Measurements from ENCODE around the gene CFAP57.

Gene CFAP57

DNA sequence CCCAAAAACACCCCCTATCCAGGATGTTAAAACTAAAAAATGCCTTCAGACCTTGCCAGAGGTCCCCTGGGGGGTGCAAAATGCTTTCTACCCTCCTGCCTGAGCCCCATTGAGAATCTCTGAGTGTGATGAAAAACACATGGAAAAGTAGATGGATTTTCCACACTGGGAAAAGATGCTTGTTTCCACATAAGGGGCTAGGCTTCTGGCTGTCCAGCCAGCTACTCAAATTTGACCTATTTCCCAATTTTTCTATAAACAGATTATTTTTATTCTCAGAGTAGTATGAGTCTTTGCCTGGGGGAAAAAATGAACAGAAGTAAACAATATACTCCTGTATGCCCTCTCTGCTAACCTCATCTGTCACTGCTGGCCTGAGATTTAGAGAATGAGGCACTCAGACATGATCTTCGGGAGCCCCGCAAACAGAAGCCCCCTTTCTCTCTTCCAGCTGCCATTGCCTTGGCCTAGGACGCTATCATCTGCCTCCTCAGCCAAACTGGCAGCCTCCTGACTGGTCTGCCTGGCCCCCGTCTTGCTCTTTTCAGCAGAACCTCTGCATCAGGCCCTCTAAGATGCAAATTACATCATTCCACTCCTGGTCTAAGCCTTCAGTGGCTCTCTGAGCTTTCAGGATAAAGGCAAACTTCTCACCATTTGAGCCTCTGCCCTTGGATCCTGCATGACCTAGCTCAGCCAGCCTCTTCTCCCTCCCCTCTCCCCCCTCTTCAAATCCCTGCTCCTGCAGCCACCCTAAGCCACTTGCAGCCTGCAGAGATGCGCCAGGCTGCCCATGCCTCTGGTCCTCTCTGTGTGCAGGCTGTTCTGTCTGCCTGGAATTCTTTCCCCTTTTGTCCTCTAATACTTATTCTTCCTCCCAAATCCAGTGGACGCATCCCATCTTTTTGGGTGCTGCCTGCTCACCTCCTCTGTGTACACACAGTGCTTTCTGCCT is 58.0 kb downstream of the CFAP57 start:
- no peak for DNase-seq

DNA sequence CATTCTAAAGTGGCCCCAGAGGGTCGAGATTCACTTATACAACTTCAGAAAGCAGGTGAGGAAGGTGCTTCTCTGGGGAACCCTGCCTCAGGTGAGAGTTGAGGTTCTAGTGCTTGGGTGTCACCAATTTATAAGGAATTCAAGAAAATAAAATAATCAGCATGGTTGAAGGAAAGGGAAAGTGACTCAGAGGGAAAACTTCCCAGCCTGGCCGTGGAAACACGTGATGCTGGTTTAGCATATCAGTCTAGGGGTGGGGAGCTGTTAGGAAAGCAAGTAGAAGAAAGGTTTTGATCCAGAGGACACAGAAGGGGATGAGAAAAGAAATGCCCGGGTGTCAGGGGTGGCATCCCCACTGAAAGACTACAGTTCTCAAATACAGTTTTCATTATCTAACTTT is 59.9 kb downstream of the CFAP57 start:
- DNase-seq, result no peak

DNA sequence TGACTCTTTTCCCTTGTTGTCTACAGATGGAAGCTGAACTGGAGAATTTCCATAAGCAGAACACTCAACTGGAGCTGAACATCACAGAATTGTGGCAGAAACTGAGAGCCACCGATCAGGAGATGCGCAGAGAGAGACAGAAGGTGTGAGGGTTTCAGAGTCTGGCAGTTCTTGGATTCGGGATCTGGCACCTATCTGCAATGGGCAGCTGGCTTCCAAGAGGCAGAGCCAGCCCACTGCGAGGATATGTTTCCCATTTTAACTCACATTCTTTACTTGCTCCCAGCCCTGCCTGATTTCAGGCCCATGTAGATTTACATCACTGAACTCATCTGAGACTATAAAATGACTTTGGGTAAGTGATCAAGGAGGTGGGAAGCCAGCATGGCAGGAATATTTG is 60.4 kb downstream of the CFAP57 start:
- no peak for DNase-seq

DNA sequence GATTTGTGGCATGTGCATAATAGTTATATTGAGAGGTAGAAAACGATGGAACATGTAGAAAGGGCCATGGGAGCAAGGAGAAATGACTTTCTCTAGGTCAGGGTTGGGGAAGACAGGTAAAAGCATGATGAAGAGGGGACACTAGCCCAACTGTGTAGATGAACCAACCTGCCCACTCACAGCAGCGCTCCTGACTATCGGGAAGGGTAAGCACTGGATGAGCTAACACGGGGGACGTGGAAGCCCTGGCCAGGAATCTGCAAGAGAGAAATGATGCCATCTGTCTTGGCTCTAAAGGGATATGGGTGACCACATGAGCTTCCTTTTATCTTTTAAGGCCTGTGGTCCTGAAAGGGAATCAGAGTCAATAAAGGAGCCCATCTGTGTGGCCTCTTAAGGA is 61.5 kb downstream of the CFAP57 start:
- no peak for DNase-seq

DNA sequence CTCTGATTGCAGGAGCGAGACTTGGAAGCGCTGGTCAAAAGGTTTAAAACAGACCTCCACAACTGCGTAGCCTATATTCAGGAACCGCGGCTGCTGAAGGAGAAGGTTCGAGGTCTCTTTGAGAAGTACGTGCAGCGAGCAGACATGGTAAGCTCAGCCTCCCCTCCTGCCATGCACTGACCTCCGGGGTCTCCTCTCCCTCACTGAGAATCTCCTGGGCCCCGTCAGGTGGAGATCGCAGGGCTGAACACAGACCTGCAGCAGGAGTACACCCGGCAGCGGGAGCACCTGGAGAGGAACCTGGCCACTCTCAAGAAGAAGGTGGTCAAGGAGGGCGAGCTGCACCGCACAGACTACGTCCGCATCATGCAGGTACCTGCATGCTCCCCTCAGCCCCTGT is 62.1 kb downstream of the CFAP57 start:
- DNase-seq, result no peak

DNA sequence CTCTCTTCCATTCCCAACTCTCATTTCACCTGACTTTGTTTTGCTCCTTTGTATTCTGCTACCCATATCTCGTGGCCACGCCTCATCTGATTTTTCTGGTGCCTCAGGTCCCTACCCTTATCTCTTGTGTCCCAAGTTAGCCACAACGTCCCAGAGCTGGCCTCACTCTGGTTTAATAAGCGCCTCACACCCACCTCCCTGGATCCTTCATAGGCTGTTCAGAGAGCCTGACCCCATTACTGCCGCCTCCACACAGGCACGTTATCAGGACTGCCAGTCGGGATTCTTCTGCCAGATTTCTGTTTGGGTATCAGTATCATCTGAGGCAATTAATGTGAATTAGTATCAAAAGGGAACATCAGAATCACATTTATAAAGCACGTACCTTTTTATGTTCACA is 62.9 kb downstream of the CFAP57 start:
- DNase-seq, result no peak

DNA sequence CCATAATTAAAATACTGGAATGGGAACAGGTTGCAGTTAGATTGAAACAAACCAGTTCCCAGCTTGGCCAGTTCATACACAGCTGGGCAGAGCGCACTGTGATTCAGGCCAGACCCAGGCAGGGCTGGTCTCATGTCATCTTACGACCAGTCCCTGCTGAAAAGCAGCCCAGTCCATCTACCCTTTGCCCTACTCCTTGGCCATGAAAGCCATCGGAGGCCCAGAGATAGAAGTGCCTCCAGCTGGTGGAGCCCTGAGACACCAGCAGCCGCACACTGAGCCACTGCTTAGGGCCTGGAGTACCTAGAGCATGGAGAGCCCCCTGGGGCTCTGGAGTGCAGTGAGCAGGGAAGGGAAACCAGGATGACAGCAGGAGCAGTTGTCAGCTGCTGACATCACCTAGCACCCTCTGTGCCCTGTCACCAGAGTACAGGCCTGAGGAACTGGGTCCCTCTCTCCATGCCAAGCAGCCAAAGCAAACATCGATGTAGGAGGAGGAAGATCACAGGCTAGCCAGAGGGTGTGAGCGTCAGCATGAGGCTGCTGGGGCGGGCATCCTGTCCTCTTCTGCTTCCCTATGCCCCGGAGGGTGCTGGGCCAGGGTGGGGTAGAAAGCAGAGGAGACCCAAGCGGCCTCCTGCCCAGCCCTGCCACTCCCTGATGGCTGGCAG is 63.5 kb downstream of the CFAP57 start:
- no peak for DNase-seq

DNA sequence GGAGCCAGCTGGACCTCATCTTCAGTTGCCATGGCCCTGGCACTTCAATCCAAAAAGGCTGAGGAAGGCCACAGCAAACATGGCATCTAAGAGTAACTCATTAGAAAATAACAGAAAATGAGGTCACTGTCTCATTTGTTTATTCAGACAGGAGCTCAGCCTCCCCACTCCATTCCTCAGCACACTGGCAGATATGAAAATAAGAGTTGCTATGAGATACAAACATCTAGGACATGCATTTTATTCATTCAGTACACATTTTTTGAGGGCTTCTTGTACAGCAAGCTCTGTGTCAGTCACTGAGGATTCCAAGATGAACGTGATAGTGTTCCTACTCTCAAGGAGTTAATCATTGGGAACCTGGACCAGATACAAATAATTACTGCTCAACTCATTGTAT is 65.0 kb downstream of the CFAP57 start:
- no peak for DNase-seq

DNA sequence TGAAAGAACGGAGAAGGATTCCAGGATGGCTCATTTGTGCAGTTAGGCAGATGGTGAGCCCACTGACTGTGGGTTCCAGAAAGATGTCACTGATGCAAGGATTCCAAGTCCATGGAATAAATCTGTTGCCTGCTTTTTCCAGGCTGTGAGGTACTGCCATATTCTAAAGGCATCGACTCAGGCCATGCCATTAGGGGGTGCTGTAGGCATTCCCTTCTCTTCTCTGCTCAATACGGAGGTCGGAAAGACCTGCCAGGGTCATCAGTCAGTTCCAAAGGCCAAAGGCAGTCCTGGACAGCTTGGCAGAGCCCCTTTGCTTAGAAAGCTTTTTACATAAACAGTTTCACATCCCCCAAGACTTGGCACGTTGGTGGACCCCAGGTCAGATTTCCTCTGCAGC is 66.0 kb downstream of the CFAP57 start:
- DNase-seq, result no peak

DNA sequence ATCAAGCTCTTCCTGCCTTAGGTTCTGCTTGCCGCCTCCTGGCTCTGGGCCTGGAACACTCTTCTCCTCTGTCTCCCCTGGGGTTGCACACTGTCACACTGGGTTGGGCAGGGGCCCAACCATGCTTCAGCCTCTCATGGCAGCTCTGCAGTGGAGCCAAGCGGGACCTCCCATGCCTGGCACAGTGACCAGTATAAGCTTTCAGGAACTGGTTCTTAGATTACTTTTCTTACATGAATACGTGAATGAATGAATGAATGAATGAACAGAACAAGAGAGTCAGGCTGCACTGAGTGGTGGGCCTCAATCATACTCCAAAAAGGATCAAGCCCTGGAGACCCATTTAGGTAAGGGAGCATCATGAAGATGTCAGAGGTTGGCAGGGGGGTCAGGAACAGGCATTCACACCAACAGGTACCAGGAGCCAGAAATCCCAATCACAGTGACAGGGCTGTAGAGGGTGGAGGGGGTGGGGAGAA is 66.9 kb downstream of the CFAP57 start:
- DNase-seq, result no peak

DNA sequence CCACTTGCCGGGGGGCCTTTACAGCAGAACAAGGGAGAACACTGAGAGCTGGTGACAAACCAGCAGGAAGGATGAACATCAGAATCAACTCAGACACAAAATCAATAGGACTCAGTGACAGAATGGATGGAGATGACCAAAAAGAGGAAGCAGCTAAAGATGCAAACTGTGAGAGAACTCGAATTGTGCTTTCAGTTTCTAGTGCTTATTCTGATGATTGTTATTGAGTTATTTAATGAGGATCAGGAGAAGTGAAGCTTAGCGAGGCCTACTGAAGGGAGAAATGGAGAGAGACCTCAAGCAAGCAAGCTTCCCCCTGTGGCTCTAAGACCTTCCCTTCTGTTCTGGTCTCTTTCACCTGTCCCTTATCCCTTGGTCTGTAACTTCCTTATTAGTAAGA is 67.4 kb downstream of the CFAP57 start:
- no peak for DNase-seq

DNA sequence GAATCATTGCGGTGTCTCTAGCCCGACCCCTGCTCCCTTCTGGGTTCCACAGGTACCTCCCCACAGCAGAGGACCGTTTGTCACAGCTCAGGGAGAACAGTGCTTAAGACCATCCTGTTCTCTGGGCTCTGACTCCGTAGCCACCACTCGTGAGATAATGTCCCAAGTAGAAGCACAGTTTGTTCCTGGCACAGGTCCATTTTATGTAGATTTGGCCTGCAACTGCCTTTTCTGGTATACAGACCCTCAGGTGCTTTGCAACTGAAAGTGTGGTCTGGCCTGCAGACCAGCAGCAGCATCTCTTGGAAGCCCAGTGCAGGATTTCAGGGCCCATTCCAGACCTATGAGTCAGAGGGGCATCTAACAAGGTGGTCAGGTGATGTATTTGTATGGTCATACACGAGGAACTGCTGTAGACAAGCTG is 69.3 kb downstream of the CFAP57 start:
- no peak for DNase-seq

DNA sequence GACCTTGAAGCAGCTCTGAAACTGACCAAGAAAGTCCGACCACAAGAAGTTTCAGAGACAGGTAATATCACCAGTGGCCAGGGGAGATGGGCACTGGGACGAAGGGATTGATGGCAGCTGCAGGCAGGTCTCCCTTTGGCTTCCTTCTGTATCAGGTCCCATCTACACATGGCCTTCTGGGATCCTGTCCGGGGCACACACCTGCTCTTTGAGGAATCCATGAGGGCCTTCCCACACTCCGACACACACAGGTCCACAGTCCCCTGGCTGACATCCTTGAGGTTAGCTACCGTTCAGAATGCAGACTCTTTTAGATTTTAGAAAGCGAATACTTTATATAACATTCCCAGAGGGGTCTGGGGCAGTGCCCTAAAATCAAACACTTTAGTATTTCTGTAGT is 71.2 kb downstream of the CFAP57 start:
- no peak for DNase-seq

DNA sequence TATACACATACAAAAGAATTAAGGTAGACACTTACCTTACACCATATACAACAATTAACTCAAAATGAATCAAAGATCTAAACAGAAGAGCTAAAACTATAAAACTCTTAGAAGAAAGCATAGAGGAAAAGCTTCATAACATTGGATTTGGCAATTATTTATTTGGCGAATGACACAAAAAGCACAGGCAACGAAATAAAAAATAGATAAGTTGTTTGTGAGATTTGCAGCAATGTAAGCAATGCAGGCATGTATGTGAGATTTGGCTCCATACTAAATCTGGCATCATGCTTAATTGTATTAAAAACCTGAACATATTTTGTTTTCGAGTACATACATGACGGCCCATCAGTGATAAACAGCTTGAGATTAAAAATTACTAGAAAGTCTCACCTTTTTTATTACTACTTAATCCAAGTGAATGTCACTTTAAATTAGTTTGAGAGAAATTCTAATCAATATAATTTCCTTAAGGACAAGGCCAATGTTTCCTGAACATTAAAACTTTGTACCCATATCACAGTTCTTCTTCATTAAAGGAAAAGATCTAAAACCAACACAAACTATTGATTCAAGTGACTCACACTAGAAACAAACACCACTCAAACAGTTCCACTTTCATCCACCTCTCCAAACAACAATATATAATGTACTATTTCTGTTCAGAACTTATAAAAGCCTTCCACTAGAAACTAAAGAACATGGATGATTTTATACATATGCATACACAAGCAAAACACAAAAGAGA is 74.5 kb downstream of the CFAP57 start:
- DNase-seq, result no peak

DNA sequence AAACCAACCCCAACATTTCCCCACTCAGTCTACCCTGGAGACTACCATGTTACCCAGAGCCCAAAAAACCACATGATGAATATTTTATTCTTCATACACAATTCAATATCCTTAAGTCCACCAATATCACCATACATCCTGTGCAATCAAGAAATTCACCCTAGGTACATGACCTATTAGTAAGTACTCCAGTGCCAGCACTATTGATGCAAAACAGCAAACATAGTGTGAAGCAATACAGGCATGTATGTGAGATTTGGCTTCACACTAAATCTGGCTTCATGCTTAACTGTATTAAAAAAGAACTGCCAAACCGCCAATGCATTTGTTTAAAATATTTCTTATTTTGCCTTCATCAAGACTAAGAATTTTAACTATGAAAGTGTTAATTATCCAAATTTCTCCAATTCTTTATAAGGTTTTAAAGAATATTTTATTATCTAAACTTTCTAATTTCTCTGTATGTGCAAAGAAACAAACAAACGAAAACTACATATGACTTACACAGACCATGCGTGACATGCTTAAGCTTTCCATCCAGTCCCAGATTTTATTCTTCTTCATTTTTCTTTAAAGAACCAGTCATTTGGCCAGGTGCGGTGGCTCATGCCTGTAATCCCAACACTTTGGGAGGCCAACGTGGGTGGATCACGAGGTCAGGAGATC is 75.3 kb downstream of the CFAP57 start:
- no peak for DNase-seq

DNA sequence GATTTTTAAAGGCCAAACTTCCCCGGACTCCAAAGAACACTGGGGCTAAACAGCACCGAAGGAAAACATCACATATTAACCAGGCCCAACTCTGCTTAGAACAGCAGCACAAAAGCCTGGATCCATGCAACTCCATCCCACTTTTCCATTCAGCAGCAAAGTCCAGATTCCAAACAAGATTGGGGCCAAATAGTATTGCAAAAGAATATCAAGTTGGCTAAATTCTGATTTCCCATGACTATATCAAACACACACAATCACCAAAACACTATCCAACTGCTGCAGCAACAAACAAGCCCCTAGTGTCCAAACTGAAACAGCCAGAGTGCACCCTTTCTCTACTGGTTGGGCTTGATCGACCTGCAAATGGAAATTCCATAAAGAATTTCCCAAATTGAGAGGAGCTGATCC is 78.2 kb downstream of the CFAP57 start:
- no peak for DNase-seq

DNA sequence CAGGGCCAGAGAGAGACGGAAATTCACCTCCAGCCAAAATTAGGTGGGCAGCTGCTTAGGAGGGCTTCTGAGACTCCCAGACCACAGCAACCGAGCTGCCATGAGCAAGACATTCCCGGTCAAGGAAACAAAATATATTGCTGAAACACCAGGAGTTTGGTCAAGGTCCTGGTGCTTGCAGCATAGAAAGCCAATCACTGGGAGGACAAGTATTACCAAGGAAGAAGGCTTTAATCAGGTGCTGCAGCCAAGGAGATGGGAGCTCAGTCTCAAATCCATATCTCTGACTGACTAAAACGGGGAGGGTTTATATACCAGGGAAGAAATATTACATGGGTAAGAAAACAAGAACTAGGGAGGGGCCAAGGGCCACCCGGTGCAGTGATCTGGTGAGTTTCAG is 78.9 kb downstream of the CFAP57 start:
- no peak for DNase-seq

DNA sequence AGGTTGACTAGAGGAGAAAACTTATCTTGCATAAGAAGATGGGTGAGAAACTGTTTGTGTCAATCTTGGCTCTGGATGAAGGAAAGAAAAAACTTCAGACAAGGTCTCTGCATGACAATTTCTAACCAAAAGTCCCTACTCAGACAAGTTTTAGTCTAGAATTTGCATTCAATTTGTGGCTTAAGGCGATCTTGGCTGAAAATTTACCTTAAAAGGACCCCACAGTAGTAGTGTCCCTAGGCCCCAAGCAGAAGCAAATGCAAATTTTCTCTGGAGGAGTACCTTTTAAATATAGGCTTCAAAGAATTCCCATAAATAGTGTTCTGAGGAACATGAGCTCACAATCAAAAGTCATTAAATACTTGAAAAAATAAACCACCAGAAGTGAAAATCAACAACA is 80.1 kb downstream of the CFAP57 start:
- DNase-seq, result no peak

DNA sequence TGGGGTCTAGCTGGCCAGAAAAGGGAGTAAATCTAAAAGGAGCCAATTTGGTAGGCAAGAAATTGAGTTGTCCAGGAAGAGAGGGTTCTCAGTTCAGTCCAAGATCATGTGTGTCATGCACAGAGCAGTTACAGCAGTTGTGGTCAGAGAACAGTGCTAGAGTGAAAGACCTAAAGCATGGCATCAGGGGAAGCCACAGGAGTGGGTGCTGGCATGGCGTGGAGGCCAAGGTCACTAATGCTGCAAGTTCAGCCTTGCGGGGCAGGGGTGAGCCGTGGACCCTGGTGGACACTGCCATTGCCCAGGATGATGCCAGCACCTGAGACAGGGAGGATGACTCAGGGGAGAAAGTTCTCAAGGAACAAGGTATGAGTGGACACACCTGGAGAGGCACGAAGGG is 81.0 kb downstream of the CFAP57 start:
- no peak for DNase-seq

DNA sequence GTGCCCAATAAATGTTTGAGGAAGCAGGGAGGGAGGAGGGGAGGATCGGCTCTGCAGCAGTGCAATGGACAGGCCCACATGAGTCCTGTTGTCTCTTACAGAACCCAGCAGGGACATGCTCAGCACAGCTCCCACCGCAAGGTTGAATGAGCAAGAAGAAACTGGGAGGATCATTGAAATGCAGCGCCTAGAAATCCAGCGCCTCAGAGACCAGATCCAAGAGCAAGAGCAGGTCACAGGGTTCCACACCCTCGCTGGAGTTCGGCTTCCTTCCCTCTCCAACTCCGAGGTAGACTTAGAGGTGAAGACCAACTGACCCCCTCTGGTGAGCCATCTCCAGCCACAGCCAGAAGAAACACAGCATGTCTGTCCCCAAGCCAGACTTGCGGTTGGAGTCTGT is 81.7 kb downstream of the CFAP57 start:
- no peak for DNase-seq

DNA sequence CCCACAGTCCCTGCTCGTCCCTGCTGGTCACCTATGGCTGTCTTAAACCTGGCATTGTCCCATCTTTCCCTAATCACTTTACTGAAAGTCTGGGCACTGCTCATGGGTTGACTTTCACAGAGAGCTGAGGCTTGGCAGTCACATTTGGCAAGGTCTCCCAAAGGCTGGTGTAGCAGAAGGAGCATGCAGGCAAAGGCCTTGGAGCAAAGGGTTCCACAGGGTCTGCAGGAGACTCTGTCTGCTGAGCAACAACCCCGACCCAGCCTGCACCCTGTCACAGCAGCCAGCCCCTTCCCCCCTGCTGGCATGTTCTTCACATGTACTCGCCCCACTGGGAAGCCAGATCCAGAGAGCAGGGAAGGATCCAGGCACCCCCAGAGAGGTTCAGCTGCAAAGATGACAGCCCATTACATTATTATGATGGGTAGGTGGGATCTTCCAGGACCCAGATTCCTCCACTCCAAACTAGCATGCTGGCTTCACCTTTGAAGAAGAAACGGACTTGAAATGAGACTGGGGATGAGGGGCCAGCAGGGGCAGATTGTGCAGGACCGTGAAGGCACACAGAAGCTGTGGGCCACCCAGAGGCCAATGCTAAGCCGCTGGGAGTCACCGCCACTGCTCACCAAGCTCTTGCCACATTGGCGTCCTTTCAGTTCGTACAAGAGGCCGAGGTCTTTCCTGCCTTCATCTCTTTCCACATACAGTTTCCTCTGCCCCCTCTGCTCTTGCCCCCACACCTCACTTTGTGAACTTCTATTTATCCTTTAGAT is 83.5 kb downstream of the CFAP57 start:
- DNase-seq, result no peak
